Activated T-helper 2 cell treated with anti-CD3 and anti-CD28 coated beads, Interferon-gamma antibody, Interleukin-2, Interleukin-4, amounts not matched to agents 10 μg/mL and 5 μg/mL and 100 μg/mL, durations not matched to agents 14 hours and 24 hours and 36 hours (primary cell): ENCODE measurements around the gene HIGD1C. TPM values are rescaled to one million over a fixed set of nuclear protein-coding genes. Genes with fewer than 3 reads are reported as not detected.
A peak's percentile ranks its signal among the peaks of the same experiment; 100 is the strongest.

ENCODE experiments used
- DNase-seq: peaks from one replicate; pipeline ENCODE4 v3.0.0; 2021; ENCODE audit warnings: low spot score
- H3K27ac Mint-ChIP-seq: one replicate; pipeline ENCODE4 v1.8.0; 2021; ENCODE audit warnings: mixed read lengths
- H3K27me3 Mint-ChIP-seq: one replicate; pipeline ENCODE4 v1.8.0; 2021; ENCODE audit warnings: low read depth, mixed read lengths
- H3K36me3 Mint-ChIP-seq: one replicate; pipeline ENCODE4 v1.8.0; 2021; ENCODE audit warnings: low read depth, mixed read lengths
- H3K4me1 Mint-ChIP-seq: one replicate; pipeline ENCODE4 v1.8.0; 2021; ENCODE audit warnings: low read depth, mixed read lengths
- H3K4me3 Mint-ChIP-seq: one replicate; pipeline ENCODE4 v1.8.0; 2021; ENCODE audit warnings: low read depth, mild to moderate bottlenecking, moderate library complexity, mixed read lengths
- H3K9me3 Mint-ChIP-seq: one replicate; pipeline ENCODE4 v1.8.0; 2021; ENCODE audit warnings: mixed read lengths
- intact Hi-C: fragments of 100-400 bp; cut with micrococcal nuclease; formaldehyde crosslinking; loops from one replicate; pipeline ENCODE4 v1.15.1; 2023
- total RNA-seq: library from RNA; stranded (reverse); gene quantifications from 2 replicates; pipeline ENCODE4 v1.2.3, GENCODE V29; 2022

The HIGD1C gene
- total RNA-seq, 1 donor from 2014 or later = not detected

DNA sequence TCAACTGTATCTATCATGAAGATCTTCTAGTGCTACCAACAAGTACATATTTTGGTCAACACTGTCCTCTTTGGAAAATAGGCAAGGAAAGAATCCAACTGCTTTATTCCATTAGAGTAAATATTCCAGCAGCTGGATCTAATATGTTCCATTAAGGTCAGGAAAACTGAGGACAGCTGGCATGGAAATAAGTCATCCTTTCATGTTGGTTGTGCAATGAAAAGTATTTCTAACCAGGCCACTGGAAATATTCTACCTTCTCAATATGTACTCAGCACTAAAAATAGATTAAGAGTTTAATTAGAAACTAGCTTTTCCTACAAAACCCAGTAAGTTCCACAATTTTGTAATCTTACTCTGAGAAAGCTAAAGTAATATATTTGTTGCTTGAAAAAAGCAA, 19.6 kb downstream of the HIGD1C start:
- H3K4me3 Mint-ChIP-seq = no peak overlapping the region
- H3K36me3 Mint-ChIP-seq = peaks cover 58% of the 10 kb centered on the region
- no peak for DNase-seq
- peaks cover 7% of the 10 kb centered on the region for H3K9me3 Mint-ChIP-seq
- H3K27me3 Mint-ChIP-seq = no peaks in the 10 kb centered on the region
- intact Hi-C loops = no loop called here
- H3K27ac Mint-ChIP-seq = no peak overlapping the region
- H3K4me1 Mint-ChIP-seq = no peaks in the 10 kb centered on the region

DNA sequence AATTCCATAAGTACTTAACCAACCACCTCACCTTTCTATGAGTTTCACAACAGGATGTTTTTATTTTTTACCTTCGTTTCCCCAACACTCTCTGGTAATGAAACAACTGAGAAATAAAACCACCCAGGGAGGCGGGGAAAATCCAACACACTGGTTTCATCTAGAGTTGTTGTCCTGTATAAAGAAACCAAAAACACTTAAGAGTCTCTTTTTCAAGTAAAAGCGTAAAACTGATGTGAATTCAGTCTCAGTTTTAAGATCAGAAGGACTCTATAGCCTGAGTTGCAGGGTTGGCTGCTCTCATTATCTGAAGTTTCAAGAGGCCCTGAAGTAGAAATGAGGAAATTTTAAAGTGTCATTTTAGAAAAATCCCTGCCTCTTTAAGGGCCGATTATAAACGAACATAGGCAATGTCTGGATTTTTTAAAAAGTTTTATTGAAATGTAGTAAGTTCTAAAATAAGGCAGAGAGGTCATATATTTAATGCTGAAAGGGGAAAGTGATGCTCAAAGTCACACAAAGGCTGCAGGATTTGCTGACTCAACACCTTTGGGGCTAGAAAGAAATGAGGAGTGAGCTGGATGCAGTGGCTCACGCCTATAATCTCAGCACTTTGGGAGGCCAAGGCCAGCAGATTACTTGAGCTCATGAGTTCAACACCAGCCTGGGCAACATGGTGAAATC, 27.2 kb downstream of the HIGD1C start:
- Mint-ChIP-seq H3K27ac (peak overlapping the region; percentile 92), H3K36me3 (peaks cover 53% of the 10 kb centered on the region), H3K27me3 (no peaks in the 10 kb centered on the region), H3K9me3 (no peaks in the 10 kb centered on the region), H3K4me1 (peaks cover 25% of the 10 kb centered on the region), H3K4me3 (no peak overlapping the region)
- intact Hi-C loops = no loop called here
- DNase-seq = peak; percentile 14

DNA sequence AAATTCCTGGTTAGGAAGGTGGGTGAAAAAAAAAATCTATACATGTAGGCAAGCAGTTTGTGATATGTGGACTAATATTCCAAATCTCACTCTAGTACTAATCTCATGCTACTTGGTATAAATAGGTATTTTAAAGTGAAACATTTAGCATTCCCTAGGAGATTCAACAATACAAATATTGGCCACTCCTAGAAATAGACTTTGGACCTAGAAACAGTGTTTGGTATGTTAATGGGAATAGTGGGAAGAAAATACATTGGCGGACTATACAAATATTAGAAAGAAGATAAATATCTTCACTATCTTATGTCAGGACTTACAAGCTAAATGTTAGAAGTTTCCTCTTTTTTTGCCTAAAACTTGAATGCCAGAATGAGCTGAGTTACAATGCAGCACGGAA, 28.2 kb downstream of the HIGD1C start:
- Mint-ChIP-seq H3K36me3 (peaks cover 44% of the 10 kb centered on the region), H3K27me3 (no peaks in the 10 kb centered on the region), H3K4me1 (peaks cover 33% of the 10 kb centered on the region), H3K27ac (peak overlapping the region; percentile 92), H3K4me3 (no peak overlapping the region), H3K9me3 (no peaks in the 10 kb centered on the region)
- no peak for DNase-seq
- intact Hi-C loops = no loop called here

DNA sequence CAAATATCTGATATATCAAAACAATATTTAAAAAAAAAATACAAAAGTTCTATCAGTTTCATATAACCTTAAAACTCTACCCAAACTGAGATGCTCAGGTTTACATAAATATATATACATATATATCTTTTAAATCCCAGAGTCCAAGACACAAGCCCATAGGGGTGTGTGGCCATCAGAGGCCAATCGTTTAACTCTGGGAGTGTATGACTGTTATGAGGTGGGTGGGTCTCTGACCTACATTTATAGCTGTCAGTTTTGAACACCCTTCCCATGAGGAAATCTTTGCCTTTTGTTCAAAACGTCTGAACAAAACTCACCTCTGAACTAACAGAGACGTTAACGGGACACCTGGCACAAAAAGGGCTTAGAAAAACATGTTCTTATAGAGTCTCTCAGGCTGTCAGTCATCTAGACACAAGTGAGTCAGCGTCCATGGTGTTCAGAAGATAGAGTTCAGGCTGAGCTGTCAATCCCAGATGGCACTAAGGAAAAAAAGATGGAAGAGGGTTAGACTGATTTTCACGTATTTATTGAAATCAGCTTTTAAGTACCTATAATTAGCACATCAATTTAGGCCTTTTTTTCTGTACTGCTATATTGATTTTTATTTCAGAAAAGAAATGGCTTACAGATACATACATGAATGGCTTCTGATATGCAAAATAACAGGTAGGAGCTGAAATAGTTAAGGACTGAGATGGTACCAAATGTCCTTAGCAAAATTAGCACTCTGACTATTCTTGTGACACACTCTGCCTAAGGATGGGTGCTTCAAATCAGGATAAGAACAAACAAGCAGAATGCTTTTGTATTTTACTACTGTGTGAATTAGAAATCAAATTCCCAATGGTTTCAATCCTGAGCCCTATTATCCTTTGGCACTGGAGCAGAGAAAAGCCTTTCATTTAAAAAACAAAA, 29.2 kb downstream of the HIGD1C start:
- H3K9me3 Mint-ChIP-seq = no peaks in the 10 kb centered on the region
- intact Hi-C loops = no loop called here
- H3K4me3 Mint-ChIP-seq = no peak overlapping the region
- peaks cover 43% of the 10 kb centered on the region for H3K36me3 Mint-ChIP-seq
- peak overlapping the region; percentile 43 for H3K27ac Mint-ChIP-seq
- H3K27me3 Mint-ChIP-seq = no peaks in the 10 kb centered on the region
- peaks cover 38% of the 10 kb centered on the region for H3K4me1 Mint-ChIP-seq
- no peak for DNase-seq

DNA sequence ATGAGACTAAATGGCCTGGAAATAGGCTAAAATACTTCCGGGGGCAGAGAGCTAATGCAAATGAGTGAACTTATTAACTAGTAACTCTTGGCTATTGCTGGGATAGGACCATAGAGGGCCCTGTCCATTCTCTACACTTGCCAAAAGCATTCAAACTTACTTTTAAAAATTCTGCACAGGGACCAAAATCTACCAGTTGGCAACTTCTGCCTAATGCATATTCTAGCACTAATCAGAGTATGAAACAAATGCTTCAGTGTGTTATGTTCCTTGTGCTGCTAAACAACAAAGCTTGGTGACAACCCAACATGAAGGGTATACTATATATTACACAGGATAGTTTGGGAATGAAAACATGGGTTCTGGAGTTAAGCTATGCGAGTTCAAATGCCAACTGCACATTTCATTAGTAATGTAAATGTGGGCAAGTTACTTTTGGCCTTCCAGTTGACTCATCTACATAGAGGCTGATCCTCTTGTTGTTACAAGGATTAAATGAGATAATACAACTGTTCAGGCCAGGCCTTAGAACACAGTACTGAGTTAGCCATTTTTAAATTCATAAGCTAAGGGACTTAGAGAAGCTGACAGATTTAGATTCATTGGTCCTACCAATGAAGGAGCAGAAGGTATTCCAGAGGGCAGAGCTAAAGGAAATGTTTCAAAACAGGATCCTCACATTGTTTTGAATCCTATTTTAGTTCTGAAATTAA, 32.4 kb downstream of the HIGD1C start:
- intact Hi-C loops = loop anchor here (2.0 kb wide), 1 partner anchor 40 kb away; no protein-coding TSS in a partner anchor
- H3K4me1 Mint-ChIP-seq = peaks cover 31% of the 10 kb centered on the region

DNA sequence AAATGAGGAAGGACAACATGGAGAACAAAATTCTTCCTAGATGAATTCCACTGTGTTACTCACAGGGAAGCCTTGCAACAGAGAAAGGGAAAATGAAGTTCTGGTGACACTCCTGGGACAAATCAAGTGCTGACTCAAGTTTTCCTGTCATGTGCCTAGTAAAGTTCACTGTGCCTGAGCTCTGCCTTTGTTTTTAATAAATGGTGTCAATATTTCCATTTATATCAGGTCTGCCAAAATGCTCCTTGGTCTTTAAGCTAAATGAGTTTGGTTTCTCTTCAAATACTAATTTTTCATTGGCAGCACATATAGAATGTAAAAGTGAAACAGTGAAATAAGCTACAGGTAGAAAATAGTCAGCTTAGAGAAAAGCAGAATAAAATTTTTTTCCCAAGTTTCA, 33.0 kb downstream of the HIGD1C start:
- DNase-seq = no peak
- peaks cover 40% of the 10 kb centered on the region for H3K36me3 Mint-ChIP-seq
- no peaks in the 10 kb centered on the region for H3K9me3 Mint-ChIP-seq
- peak overlapping the region; percentile 12 for H3K27ac Mint-ChIP-seq
- no peak overlapping the region for H3K4me3 Mint-ChIP-seq
- no peaks in the 10 kb centered on the region for H3K27me3 Mint-ChIP-seq
- H3K4me1 Mint-ChIP-seq = peaks cover 29% of the 10 kb centered on the region
- intact Hi-C loops = loop anchor here (2.0 kb wide), 1 partner anchor 39 kb away; no protein-coding TSS in a partner anchor

More for the DNA sequence above, 32.4 kb downstream of the HIGD1C start:
- Mint-ChIP-seq H3K27me3 (no peaks in the 10 kb centered on the region), H3K4me3 (no peak overlapping the region), H3K27ac (peak overlapping the region; percentile 9), H3K36me3 (peaks cover 42% of the 10 kb centered on the region), H3K9me3 (no peaks in the 10 kb centered on the region)
- no peak for DNase-seq

DNA sequence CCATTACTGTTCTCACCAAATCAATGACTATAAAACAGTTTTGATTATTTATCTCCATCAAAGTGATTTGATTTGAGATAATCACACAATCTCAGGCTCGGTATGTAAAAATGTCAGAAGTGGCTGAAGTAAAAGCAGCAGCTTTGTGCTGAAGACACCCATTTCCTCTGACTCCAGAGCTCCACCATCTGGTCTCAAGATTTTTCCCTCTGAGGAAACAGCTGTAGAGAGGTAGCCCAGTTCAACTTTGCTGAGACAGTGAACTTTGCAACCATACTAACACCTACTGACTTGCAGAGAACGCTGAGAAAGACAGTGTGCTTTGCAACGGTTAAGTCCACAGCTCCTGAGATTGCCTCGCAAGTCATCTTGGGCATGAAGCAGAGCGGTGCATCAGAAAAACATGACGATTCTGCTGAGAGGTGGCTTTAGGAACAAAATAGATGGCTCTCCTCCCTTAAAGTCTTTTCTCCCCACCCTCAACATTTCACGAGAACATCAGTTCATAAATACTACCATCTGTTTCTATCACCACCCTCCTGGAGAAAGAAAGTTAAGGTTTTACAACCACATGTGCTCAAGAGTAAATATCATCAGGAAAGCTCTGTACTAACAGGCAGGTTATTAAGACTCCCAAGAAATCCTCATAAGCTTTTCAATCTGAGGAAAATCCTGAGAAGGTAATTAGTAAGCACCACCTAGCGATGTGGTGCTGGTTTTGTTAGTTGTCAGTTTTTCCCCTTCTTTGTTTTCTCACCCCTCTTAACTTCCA, 34.8 kb downstream of the HIGD1C start:
- H3K9me3 Mint-ChIP-seq = no peaks in the 10 kb centered on the region

DNA sequence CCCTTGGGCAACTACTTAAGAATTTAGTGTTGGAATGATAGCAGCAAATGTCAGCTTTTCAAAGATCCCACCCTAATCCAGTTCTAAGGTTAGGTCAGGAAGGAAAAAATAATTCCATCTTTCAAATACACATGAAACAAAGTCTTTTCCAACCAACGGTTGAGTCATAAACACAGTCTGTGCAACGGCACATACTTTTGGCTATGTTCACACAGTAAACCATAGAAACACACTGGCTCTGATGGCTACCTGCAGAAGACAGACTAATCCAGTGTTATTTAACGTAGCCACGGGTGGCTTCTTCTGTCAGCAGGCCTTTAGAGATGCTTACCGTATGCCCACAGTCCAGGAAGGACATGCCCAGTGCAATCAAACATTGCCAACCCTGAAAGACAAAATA, 35.7 kb downstream of the HIGD1C start:
- Mint-ChIP-seq H3K36me3 (peaks cover 53% of the 10 kb centered on the region), H3K27me3 (no peaks in the 10 kb centered on the region)
- intact Hi-C loops = no loop called here

More for the DNA sequence above, 34.8 kb downstream of the HIGD1C start:
- DNase-seq = no peak
- intact Hi-C loops = loop anchor here (2.0 kb wide), 2 partner anchors 162 to 222 kb away; partner anchors contain the start of gene ATF1
- H3K27ac Mint-ChIP-seq = peak overlapping the region; percentile 24
- peaks cover 31% of the 10 kb centered on the region for H3K4me1 Mint-ChIP-seq
- peaks cover 47% of the 10 kb centered on the region for H3K36me3 Mint-ChIP-seq
- no peak overlapping the region for H3K4me3 Mint-ChIP-seq
- H3K27me3 Mint-ChIP-seq = no peaks in the 10 kb centered on the region

DNA sequence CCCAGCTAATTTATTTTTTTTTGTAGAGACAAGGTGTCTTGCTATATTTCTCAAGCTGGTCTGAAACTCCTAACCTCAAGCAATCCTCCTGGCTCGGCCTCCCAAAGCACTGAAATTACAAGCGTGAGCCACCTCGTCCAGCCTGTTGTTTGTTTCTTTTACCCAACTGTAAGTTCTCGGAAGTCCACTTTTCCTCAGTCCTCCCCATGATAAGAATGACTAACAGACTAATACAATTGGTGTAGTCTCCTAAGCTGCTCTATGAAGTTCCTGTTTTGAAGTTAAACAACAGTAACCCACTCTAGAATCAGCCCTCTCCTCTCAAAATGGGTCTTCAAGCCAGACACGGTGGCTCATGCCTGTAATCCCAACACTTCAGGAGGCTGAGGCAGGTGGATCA, 36.5 kb downstream of the HIGD1C start:
- Mint-ChIP-seq H3K27ac (no peak overlapping the region), H3K4me1 (peaks cover 31% of the 10 kb centered on the region), H3K36me3 (peaks cover 53% of the 10 kb centered on the region), H3K4me3 (no peak overlapping the region), H3K27me3 (no peaks in the 10 kb centered on the region), H3K9me3 (no peaks in the 10 kb centered on the region)
- DNase-seq = no peak
- intact Hi-C loops = no loop called here

More for the DNA sequence above, 35.7 kb downstream of the HIGD1C start:
- no peak for DNase-seq
- Mint-ChIP-seq H3K27ac (no peak overlapping the region), H3K4me1 (peaks cover 31% of the 10 kb centered on the region), H3K9me3 (no peaks in the 10 kb centered on the region), H3K4me3 (no peak overlapping the region)

DNA sequence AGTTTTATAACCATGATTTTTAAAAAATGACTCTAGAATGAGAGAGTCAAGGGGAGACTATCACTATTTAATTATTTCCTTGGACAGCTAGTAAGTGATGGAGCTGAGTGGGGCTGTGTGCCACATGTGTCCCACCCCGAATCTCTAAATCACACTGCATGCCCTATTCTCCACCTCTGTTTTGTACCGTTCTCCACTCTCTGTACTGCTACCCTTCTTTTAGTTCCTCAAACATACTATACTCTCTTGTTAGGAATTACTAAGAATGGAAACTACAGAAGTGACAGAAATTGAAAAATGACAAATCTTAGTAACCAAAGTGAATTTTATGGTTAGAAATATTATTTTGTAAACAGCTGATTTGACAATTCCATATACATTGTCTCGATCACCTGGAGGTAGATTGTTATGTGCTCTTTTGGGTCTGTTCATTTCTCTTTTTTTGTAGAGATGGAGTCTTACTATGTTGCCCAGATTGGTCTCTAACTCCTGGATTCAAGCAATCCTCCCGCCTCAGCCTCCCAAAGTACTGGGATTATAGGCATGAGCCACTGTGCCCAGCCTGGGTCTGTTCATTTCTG, 37.9 kb downstream of the HIGD1C start:
- intact Hi-C loops = no loop called here
- DNase-seq = no peak
- Mint-ChIP-seq H3K27ac (no peak overlapping the region), H3K36me3 (peaks cover 62% of the 10 kb centered on the region), H3K9me3 (no peaks in the 10 kb centered on the region), H3K4me3 (no peak overlapping the region), H3K4me1 (peaks cover 25% of the 10 kb centered on the region), H3K27me3 (no peaks in the 10 kb centered on the region)

DNA sequence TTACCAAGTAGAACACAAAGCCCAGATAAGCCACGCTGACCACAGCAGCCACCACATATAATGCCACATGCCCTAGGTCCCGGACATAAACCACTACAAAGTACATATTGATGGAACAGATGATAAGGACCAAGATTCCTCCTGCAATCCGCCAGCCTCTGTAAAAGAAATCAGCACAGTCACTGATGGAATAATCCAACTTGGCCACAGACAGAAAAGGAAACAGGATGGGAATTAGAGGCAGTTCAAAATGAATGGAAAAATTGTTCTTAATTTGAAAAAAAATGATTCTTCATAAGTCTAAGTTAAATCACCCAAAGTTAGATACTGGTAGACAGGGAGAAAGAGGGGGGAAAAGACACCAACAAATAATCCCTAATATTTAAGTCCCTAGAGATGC, 38.4 kb downstream of the HIGD1C start:
- Mint-ChIP-seq H3K27me3 (no peaks in the 10 kb centered on the region), H3K36me3 (peaks cover 68% of the 10 kb centered on the region), H3K4me1 (peaks cover 20% of the 10 kb centered on the region), H3K4me3 (no peak overlapping the region), H3K9me3 (no peaks in the 10 kb centered on the region), H3K27ac (no peak overlapping the region)
- DNase-seq = no peak
- intact Hi-C loops = no loop called here

DNA sequence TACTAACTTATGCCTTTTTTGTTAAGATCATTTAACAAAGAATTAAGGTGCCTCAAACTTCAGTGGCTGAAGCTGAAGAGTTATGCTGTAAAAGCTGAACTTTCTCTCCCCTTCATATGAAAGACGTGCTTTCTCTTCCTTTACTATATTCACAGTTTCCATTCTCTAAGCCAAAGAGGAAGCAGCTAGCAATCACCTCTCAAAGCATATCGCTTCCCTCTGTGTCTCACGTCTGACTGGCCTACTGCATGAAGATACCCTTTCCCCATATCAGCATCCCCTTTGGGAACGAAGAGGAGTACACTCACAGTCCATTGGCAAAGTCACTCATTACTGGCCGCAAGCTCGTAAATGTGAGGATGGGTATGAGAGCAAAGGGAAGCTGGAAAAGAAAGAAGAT, 38.9 kb downstream of the HIGD1C start:
- intact Hi-C loops = no loop called here
- Mint-ChIP-seq H3K4me1 (peaks cover 16% of the 10 kb centered on the region), H3K4me3 (no peak overlapping the region), H3K27ac (no peak overlapping the region), H3K9me3 (no peaks in the 10 kb centered on the region), H3K36me3 (peaks cover 68% of the 10 kb centered on the region), H3K27me3 (no peaks in the 10 kb centered on the region)
- no peak for DNase-seq
